Fibroblast of skin of abdomen (primary cell): ENCODE data around the gene MOB1A.
"Not testable (repeated sequence)": the region's sequence is repeated elsewhere in the genome, so short reads cannot be mapped to it uniquely, and the experiment has no call there.

ENCODE experiments used
- DNase-seq: peaks from one replicate; pipeline ENCODE4 v3.0.0-alpha.2; 2013

The MOB1A gene

DNA sequence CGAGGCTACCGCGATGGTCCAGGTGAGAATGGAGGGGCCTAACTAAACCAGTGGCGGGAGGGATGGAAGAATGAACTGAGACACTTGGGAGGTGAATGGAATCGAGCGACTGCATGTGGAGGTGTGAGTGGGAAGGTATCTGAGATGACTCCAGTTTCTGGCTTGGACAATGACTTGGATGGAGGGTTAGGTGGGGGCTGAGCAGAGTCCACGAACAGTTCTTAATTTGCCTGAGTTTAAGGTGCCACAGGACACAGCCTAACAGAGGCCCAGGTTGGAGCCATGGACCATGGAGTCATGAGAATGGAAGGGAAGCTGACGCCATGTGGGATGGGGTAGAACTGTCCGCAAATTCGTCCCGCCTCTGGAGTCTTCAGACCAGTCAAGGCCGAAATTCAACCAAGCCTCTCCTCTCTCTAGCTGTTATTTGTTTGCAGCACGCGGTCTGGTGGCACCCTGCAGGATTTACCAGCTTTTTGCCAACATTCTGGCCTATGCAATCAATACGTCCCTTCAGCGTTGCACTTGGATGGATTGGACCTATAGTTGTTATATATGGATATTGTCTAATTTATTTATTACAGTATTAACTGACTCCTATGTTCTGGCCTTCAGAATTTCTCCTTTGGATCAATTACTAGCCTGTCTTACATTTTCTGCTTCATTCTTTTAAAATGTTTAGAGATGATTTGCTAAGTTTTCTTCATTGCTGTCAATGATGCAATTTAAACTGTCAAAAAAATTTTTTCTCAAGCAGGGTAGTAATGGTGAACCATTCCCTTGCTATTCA lies 30.0 kb downstream of the MOB1A start:
- DNase-seq = no peak

DNA sequence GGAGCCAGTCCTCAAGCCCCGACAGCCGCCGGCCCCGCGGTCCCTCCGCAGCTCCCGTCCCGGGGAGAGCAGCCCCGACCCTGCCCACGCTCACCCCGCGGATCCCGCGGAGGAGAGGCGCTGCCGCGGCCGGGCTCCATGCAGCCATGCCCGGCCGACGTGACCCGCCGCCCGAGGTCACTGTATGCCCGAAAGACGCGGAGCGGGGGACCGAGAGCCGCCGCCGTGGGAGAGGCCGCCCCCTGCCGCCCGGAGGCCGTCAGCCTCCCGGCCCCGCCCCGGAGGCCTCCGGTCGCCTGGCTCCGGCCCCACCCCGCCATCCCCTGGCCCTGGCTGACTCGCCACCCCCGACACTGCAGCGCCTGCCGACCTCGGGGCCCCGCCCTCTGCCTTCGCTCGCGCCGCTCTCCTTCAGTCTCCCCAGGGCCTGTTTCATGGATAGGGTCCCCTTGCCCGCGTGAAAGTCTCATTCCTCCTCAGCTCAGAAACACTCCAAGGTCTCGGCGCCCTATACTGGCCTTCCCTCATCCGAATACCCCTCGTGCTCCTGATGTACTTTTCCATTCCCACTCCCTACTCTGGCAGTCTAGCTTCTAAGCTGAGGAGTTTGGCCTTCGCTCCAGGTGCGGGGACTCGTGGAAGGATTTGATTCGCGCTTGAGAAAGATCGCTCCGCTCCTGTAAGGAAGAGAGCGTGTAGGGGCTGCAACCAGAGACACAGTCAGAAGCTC lies 30.8 kb downstream of the MOB1A start, which contains the start of gene BOLA3:
BOLA3 (minus strand) TSS at position 186 of the 730 bp plus-strand sequence; CDS start at position 148, 38 bp downstream.
- DNase-seq = peak; percentile 75

DNA sequence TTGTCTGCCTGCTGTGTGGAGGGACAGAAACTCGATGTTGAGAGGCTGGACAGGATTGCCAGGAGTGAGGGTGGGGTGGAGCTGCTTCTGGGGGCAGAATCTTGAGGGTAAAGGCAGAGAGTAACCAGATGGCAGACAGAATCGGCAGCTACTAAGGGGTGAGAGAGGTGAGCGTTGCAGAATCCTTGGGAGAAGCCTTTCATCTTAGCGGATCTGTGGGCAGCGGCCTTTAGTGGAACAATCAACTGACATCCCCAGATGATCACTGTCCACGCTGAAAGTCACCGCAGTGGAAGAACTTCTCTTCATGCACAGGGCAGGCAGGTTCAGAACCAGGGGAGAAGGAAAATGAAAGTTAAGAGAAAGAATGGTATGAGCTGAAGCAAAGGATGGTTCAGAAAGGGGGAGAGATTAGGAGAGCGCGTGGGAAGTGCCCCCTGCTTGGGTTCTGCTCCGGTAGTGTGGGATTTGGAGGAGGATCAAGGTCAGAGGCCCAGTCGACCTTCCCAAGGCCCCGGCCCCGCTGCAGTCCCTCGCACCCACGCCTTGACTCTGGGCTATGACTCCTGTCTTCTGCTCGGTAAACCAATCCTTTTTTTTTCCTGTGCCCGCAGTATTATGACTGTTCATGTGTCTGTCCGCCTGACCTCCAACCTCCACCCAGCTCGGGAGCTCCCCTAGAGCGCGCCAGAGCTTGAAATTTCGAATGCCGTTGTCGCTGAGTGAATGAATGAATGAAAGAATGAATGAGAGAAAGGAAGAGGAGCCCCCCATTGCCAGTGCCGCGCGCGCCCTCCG lies 31.6 kb downstream of the MOB1A start:
- no peak for DNase-seq

DNA sequence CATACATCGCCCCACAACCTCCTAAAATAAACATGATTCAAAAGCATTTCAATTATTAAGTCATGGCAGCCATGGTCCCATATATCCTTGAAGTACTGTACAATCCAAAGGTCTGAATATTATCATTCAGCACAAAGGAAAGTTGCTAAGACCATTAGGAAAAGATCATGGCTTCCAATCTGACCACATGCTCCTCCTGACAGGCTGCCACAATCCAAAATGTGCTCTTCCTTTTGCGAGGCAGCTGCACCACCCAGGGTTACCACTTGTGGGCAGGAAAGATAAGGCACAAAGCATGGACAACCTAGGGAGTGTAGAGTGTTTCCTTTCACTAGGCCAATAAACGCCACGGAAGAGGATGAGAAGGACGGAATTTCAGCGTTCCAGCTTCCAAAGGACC lies 36.3 kb downstream of the MOB1A start:
- DNase-seq = no peak

DNA sequence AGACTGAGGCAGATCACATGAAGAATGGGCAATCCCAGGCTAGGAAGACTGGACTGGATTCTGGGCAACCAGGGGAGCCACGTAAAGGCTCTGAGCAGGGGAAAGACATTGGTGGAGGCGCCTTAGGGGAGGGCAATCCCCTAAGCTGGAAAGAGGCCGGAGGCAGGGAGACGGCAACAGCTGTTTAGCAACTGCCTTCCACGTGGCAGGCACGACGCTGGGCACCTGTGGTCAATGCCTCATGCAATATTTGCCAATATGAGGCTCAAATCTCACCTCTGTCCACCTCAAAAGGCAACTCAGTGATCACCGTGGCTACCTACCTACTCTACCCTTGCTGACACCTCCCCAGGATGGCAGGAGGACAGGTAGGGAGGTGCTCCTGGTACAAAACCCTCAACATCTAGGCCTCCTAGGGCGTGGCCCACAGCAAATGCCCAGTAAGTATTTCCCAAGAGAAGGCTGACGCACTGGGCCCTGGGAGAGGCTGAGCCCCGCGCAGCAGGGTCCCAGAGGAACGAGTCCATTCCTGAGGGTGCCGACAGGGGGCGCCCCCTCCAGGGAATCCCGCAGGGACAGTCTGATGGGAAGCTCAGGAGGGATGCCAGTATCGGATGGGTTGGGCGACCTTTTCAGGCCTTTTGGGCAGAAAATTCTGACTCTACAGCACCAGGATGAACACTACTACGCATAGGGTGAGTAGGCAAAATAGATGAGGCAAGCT lies 39.9 kb downstream of the MOB1A start:
- DNase-seq = no peak

DNA sequence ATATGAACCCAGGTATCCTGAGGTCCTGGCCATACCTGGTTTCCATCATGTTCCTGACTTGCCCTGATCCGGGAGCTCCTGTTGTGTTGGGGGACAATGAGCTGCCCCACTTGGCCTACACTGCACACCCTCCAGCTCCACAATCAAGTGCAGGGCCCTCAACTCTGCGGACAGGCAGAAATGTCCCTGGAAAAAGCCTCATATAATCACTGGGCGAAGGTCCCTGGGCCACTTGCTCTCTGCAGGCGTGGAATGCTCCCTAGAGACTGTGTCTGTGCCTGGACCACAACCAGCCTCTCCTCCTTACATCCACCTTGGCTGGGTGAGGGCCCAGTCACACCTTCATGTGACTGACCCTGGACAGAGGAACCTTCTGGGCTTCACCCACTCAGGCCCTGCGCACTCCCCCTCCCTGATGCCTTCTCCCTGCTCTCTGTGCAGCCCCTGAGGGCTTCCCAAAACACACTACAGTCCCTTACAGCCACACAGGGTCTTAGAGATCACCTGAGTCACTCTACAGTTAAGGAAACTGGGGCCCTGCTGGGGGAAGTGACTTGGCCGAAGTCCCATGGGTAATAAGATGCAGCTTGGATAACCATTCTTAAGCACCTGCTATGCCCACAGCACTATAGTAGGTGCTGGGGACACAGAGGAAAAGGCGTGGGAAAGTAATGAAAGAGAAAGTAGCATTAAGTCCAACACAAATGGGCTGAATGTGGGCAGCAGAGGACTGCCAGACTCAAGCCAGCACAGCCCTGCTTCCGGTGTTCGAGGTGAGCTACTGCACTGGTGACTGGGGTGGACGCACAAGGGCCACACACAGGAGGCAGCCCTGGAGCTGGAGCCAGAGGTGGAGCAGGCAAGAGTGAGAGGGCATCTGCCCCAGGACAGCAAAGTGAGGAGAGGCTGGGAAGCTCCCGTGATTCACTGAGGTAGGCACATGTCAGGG lies 40.8 kb downstream of the MOB1A start:
- DNase-seq = no peak

DNA sequence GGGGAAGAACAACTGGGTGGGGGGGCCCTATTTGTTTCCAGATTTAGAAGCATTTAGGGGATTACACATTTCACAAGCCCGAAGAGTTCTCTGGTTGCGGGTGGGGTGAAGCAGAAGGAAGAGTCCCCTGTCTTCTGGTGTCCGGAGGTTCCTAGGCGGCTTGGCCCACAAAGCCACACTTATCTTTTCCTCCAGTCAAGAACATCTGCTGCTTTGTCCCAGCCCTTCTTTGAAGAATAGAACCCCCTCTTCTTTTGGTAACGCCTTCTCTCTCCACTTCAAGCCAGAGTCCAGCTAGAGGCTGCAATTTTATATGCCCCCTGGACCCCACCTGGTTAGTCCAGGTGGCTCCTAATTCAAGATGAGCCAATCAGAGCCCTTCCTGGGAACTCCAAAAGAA lies 46.8 kb downstream of the MOB1A start:
- no peak for DNase-seq

DNA sequence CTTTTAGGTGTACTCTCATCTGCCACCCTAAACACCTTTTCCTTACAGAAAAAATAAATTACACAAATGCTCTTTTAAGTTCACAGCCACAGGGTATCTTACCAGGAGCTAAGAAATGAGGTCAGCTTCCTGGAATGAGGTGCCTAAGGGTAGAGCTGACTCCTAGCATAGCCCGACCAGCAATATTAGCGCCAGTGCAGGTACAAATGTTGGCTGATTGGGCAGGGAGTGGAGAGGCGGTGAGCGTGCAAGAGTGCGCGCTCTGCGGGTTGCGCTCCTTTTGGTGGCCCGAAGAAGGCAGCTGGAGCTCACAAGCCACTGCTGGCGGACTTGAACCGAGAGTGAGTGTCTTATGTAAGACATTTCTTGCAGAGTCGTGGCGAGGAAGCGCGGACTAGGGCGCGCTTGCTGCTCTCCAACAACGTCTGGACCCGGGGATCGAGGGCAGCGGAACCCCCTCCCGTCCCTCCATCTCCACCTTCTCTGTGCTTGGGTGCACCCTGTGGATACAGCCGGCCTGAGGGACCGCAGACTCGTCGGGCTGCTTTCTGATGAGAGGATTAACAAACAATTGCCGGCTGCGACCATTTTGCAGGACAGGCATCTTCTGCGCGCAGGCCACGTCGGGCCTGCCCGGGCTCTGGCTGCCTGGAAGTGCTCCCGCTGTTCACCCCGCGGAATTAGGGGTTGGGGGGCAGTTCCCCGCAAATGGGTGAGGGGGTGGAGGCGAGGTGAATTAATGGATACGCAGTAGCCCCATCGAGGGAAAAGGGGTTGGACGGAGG lies 48.3 kb downstream of the MOB1A start:
- DNase-seq = no peak

DNA sequence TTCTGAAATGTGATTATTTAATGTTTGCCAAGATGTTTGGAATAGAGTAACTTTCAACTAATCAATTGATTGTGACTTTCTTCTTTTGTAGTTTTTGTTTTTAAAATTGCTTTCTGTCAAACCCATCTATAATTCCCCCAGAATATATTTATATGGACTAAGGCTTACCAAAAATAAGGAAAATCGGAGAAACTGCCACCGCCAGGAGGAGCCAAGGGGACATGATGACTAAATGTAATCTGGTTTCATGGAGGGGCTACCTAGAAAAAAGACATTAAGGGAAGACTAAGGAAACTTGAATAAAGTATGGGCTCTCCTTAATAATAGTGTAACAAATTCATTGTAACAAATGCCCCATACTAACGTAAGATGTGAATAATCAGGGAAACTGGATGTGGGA lies 50.5 kb downstream of the MOB1A start:
- no peak for DNase-seq

DNA sequence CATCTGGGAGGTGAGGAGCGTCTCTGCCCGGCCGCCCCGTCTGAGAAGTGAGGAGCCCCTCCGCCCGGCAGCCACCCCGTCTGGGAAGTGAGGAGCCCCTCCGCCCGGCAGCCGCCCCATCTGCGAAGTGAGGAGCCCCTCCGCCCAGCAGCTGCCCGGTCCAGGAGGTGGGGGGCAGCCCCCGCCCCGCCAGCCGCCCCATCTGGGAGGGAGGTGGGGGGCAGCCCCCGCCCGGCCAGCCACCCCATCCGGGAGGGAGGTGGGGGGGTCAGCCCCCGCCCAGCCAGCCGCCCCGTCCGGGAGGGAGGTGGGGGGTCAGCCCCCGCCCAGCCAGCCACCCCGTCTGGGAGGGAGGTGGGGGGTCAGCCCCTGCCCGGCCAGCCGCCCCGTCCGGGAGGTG lies 54.7 kb downstream of the MOB1A start:
- not testable (repeated sequence) for DNase-seq

DNA sequence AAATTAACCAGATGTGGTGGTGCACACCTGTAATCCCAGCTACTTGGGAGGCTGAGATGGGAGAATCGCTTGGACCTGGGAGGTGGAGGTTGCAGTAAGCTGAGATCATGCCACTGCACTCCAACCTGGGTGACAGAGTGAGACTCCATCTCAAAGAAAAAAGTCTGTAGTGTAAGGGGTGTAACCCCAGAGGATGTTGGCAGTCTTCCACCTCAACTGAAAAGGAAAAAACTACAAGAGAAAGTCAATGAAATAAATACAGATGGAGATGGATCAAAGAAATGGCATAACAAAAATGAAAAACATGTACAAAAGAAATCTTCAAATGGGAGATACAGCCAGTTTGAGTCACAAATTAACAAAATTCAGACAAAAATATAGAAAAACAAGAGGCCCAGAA lies 56.8 kb downstream of the MOB1A start:
- DNase-seq = not testable (repeated sequence)

DNA sequence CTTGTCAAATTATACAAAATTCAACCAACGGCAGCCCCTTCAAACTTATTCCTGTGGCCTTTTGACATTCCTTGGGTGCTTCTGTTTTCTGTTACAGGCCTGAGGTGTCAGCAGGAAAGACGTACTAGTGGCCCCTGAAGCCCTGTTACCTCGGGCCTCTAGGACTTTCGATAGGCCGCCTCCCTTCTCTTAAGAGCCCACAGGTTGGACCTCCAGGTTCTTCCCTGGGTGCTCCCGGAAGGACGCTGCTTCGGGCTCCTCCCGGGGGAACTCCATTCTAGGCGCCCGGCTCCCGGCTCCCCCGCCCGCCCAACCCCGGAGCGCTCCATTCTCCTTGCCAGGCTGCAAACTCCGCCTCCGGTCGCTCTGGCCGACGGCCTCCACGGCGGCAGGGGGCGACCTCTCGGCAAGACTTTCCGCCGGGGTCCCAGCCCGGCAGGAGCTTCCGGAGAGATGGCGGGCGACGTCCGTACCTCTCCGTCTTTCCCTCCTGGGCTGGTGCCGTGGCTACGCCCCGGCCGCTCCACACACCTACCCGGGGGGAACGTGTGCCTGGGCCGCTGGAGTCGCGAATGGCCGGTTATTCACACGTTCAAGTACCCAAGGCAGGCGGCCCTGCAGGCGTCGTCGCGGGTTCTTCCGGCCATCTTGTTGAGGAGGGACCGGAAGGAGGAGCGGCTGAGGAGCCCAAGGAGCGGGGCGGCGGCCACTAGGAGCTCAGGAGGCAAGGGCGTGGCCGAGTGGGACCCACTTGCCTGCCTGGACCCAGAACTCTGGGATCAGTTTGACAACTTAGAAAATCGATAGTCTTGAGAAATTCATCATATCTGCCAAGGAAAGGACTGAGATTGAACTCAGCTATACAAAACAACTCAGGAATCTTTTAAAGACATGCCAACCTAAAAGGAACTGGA lies 58.5 kb downstream of the MOB1A start:
- DNase-seq = peak; percentile 77

DNA sequence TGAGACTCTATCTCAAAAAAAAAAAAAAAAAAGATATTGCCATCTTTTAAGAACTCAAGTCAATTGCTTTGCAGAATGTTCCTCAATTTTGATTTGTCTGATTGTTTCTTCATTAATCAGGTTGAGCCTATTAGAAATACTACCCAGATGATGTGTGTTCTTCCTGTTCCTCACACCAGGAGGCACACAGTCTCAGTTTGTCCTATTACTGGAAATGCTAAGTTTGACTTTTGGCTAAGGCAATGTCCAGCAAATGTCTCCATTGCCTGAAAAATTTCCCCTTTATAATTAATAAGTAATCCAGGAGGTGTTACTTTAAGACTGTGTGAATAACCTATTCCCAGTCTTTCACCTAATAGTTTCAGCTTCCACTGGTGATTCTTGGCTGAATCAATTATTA lies 59.3 kb downstream of the MOB1A start:
- DNase-seq = no peak

DNA sequence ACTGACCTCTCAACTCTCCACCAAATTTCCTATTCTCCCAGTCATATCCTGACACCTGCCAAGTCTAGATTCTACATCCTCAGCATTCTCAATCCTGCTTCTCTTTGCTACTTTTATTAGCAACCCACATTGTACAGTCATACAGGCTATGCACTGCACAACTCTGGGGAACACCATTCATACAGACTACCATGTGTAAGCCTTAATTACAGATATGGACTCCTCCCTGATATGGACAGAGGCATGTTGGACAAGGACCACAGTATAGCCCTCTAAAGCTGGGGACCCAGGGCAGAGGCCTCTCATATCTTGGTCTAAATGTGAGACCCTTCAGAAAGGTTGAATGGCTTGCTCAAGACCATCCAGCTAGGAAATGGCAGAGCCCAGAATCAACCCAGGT lies 67.3 kb downstream of the MOB1A start:
- no peak for DNase-seq

DNA sequence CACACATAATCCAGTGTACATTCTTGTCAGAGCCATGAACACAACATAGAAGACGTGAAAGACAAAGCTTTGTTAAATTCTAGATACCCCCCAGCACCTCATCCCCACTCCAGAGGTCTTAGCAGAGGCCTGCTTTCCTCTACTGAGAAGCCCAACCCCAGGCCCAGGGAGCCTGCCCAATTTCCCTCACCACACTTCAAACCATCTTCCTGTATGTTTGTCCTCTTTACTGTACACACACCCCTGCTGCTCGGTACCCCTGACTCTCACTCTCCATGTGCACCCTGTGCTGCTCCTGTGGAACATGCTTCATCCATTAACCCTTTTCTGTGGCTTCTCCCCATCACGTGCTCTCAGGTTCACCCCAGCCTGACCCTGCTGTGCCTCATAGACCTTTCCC lies 68.1 kb downstream of the MOB1A start:
- no peak for DNase-seq

DNA sequence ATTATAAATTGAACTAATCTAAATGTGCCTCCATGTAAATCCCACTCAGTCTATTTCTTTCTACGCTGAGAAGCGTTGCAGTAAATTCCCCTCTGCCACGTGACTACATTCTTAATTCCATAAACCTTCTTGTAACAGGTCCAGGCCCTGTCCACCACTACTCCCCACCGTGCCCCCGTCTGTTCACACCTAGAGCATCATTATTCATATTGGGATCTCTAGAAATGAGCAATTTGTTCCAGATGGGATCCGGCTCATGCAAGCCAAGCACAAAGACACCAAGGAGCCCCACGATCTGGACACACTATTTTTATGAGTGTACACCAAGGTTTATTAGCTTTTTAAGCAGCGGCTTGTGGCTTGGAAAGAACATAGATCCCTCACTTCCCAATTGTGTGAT lies 69.1 kb downstream of the MOB1A start:
- no peak for DNase-seq

DNA sequence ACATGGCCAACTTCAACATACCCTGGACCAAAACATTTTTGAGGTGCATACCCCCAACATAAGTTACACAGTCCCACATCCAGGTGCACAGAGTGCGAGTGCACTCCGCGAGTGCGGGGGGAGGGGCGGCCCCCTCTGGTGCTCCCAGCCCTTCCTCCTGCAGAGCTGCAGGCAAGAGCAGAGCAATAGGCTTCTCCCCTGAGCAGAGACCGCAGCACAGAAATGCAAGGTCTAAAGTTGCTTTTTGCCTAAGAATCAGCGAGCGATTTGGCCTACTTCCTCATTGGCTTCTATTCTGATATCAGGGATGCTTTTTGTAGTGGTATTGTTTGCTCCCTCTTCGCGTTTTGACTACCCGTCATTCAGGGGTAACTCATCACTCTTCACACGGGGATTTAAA lies 71.6 kb downstream of the MOB1A start:
- no peak for DNase-seq

DNA sequence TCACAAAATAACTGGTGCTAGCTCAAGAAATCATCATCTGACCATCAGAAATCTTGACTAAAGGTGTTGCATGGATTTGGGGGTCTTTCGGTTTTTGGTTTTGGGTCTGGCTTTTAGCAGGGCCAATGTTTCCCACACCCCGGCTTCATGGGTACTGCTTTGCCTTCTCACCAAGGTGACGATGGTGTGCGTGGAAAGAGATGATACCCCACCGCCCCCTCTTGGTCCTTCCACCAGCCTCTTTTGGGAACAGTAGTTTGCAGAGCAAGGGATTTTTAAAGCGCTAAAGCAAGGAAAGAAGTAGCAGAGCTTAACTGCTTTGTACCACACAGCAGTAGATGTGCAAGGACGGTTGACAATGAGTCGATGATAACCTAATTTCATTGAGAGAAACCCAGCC lies 73.3 kb downstream of the MOB1A start:
- no peak for DNase-seq

DNA sequence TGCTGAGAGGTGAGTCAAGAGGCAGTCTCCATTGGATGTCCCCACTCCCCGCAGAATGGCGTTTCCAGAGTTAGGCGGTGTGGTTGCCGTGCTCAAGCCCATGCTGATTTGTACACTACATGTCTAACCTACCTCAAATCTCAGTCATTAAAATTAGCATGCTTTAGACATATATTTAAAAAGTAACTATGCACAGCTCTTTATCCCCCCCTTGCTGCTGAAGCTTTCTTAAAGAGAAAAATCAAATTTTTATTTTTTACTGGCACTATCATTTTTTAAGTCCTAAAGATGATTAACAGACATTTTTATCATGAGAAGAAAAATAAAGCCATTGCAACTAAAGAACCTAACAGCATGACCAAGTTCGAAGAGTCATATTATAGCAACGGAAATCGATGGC lies 73.8 kb downstream of the MOB1A start:
- no peak for DNase-seq
